Keratinocyte (primary cell): ENCODE measurements around the gene BRINP3.

Experiments
- CTCF ChIP-seq, 3 experiments: IDR thresholded peaks in 1 of 3; conservative IDR thresholded peaks in 1 of 3; optimal IDR thresholded peaks in 1 of 3; 2 replicates in 2 of 3; 3 replicates in 1 of 3; pipeline versions ENCODE3 to v1.5.1; 2011; ENCODE audit warnings: low read length in 3 of 3, mild to moderate bottlenecking in 3 of 3, moderate library complexity in 2 of 3, control low read depth in 1 of 3, inconsistent platforms in 1 of 3; ENCODE audit not compliant: insufficient read depth in 2 of 3; ENCODE audit errors: extremely low read depth in 1 of 3
- EZH2 ChIP-seq: IDR thresholded peaks from one replicate; pipeline ENCODE4 v1.6.1; 2012; ENCODE audit warnings: inconsistent platforms, mild to moderate bottlenecking, low read length, moderate library complexity

- TF ChIP-seq CTCF (optimal IDR thresholded peaks at IDR 0.05 in 1 of 3, IDR thresholded peaks at IDR 0.05 in 1 of 3, conservative IDR thresholded peaks at IDR 0.05 in 1 of 3; ENCODE audit: extremely low read depth in 1 of 3, insufficient read depth in 2 of 3, low read length in 3 of 3) (no peak), EZH2 (no peak)
Measured at GRCh38 chr1:190439447-190439846, 38.2 kb downstream of the BRINP3 start.
